HepG2 (cell line): ENCODE results near the gene TF. TPM values are rescaled to one million over a fixed set of nuclear protein-coding genes. Genes with fewer than 3 reads are reported as not detected.

ENCODE experiments used
- AKAP8 ChIP-seq: sonication (generic); formaldehyde crosslinking; IDR thresholded peaks from 2 replicates; pipeline ENCODE4 v1.5.1; 2020; ENCODE audit warnings: mild to moderate bottlenecking, missing genetic modification reagents
- ARNTL ChIP-seq: sonication (generic); formaldehyde crosslinking; IDR thresholded peaks from 2 replicates; pipeline ENCODE4 v1.4.0; 2020; ENCODE audit warnings: mild to moderate bottlenecking, missing genetic modification reagents
- ATF1 ChIP-seq: IDR thresholded peaks from 2 replicates; pipeline ENCODE4 v1.6.1; 2016; ENCODE audit warnings: mild to moderate bottlenecking, control low read depth
- CAMTA2 ChIP-seq: sonication (generic); formaldehyde crosslinking; IDR thresholded peaks from 2 replicates; pipeline ENCODE4 v1.4.0; 2020; ENCODE audit warnings: mild to moderate bottlenecking, missing genetic modification reagents, borderline replicate concordance
- CHD4 ChIP-seq: fragments of 200-600 bp; sonication (generic); IDR thresholded peaks from 2 replicates; pipeline ENCODE4 v1.7.0; 2017; ENCODE audit warnings: mild to moderate bottlenecking, low read length, borderline replicate concordance
- HMG20B ChIP-seq: conservative IDR thresholded peaks from 2 replicates; pipeline ENCODE4 v1.6.1; 2016; ENCODE audit warnings: missing genetic modification reagents, missing compliant biosample characterization
- HNRNPLL ChIP-seq: fragments of 200-400 bp; formaldehyde crosslinking; IDR thresholded peaks from 2 replicates; pipeline ENCODE4 v1.6.1; 2017; ENCODE audit warnings: mild to moderate bottlenecking, low read depth, low read length; ENCODE audit not compliant: poor library complexity, severe bottlenecking
- HOXA5 ChIP-seq: sonication (generic); formaldehyde crosslinking; IDR thresholded peaks from 2 replicates; pipeline ENCODE4 v1.4.0; 2020; ENCODE audit warnings: missing genetic modification reagents
- JUNB ChIP-seq: sonication (generic); formaldehyde crosslinking; IDR thresholded peaks from 2 replicates; pipeline ENCODE4 v1.8.0; 2022; ENCODE audit warnings: missing genetic modification reagents, mild to moderate bottlenecking, borderline replicate concordance
- MAFG ChIP-seq: sonication (generic); formaldehyde crosslinking; IDR thresholded peaks from 2 replicates; pipeline ENCODE4 v1.5.1; 2020; ENCODE audit warnings: mild to moderate bottlenecking, missing genetic modification reagents
- MTF2 ChIP-seq: sonication (generic); formaldehyde crosslinking; IDR thresholded peaks from 2 replicates; pipeline ENCODE4 v1.5.0; 2020; ENCODE audit warnings: missing genetic modification reagents, borderline replicate concordance
- RNF2 ChIP-seq: fragments of 450-650 bp; conservative IDR thresholded peaks from 2 replicates; pipeline ENCODE4 v1.6.1; 2016; ENCODE audit warnings: low read depth
- RXRB ChIP-seq: IDR thresholded peaks from 2 replicates; pipeline ENCODE4 v1.6.1; 2016; ENCODE audit warnings: borderline replicate concordance, missing genetic modification reagents, missing compliant biosample characterization
- SNRNP70 ChIP-seq: fragments of 200-400 bp; formaldehyde crosslinking; IDR thresholded peaks from 2 replicates; pipeline ENCODE4 v1.6.1; 2017; ENCODE audit warnings: mild to moderate bottlenecking, low read depth, low read length, moderate library complexity
- TBL1XR1 ChIP-seq: fragments of 150-350 bp; IDR thresholded peaks from 2 replicates; pipeline ENCODE4 v1.6.1; 2014; ENCODE audit warnings: borderline replicate concordance, low read length; ENCODE audit not compliant: partially characterized antibody
- ZNF251 ChIP-seq: sonication (generic); formaldehyde crosslinking; IDR thresholded peaks from 2 replicates; pipeline ENCODE4 v1.9.0; 2021; ENCODE audit warnings: mild to moderate bottlenecking, missing genetic modification reagents
- ZNF34 ChIP-seq: sonication (generic); formaldehyde crosslinking; IDR thresholded peaks from 2 replicates; pipeline ENCODE4 v1.4.0; 2020; ENCODE audit warnings: mild to moderate bottlenecking, missing genetic modification reagents, borderline replicate concordance
- ZNF562 ChIP-seq: sonication (generic); formaldehyde crosslinking; IDR thresholded peaks from 2 replicates; pipeline ENCODE4 v1.8.0; 2022; ENCODE audit warnings: missing genetic modification reagents, borderline replicate concordance
- ZNF7 ChIP-seq: IDR thresholded peaks from 2 replicates; pipeline ENCODE4 v1.6.1; 2016; ENCODE audit warnings: missing biosample characterization, missing genetic modification reagents
- ZNF777 ChIP-seq: sonication (generic); formaldehyde crosslinking; IDR thresholded peaks from 2 replicates; pipeline ENCODE4 v1.4.0; 2020; ENCODE audit warnings: missing genetic modification reagents
- polyA plus RNA-seq, 8 experiments: library from polyadenylated mRNA; depleted of rRNA in 3 of 8; stranded (reverse) in 7 of 8; unstranded in 1 of 8; fragments of >200 nt; fragmentation: Illumina TruSeq in 4 of 8; extraction: Trizol in 4 of 8; gene quantifications; 2 replicates each; pipeline versions ENCODE4 v1.2.1 to v1.2.3, GENCODE V29; 2011 to 2016; ENCODE audit warnings: low read depth in 4 of 8, missing spikeins in 1 of 8, mixed read lengths in 1 of 8; ENCODE audit not compliant: insufficient read depth in 1 of 8
- total RNA-seq, 5 experiments: library from RNA; depleted of rRNA; stranded (reverse); fragments of >200 nt; fragmentation: Illumina TruSeq; extraction: Trizol; gene quantifications; 2 replicates each; pipeline ENCODE4 v1.2.3, GENCODE V29; 2016; ENCODE audit warnings: low read depth in 1 of 5
- TF ChIP-seq, protein P1 (sequence below): IDR thresholded peaks from 2 replicates; pipeline ENCODE4 v1.6.1; 2016
- TF ChIP-seq, protein P2 (sequence below): sonication (generic); formaldehyde crosslinking; IDR thresholded peaks from 2 replicates; pipeline ENCODE4 v1.5.0; 2020; ENCODE audit warnings: missing genetic modification reagents, mild to moderate bottlenecking, borderline replicate concordance
- TF ChIP-seq, protein P3 (sequence below): sonication (generic); formaldehyde crosslinking; IDR thresholded peaks from 2 replicates; pipeline ENCODE4 v1.4.0; 2020; ENCODE audit warnings: mild to moderate bottlenecking, missing genetic modification reagents
- TF ChIP-seq, protein P4 (sequence below): sonication (generic); formaldehyde crosslinking; conservative IDR thresholded peaks from 2 replicates; pipeline ENCODE4 v1.8.1; 2023; ENCODE audit warnings: missing genetic modification reagents
- TF ChIP-seq, protein P5 (sequence below): IDR thresholded peaks from 2 replicates; pipeline ENCODE4 v1.6.1; 2012; ENCODE audit warnings: inconsistent platforms
- TF ChIP-seq, protein P6 (sequence below): sonication (generic); formaldehyde crosslinking; IDR thresholded peaks from 2 replicates; pipeline ENCODE4 v1.4.0; 2020; ENCODE audit warnings: missing genetic modification reagents, borderline replicate concordance

TF gene
- total and polyA plus RNA-seq, 2 of the 13 experiments (the other 11 are each of a cell fraction or from before 2014, with no cell fraction given), result 10,074 to 11,821 TPM

DNA sequence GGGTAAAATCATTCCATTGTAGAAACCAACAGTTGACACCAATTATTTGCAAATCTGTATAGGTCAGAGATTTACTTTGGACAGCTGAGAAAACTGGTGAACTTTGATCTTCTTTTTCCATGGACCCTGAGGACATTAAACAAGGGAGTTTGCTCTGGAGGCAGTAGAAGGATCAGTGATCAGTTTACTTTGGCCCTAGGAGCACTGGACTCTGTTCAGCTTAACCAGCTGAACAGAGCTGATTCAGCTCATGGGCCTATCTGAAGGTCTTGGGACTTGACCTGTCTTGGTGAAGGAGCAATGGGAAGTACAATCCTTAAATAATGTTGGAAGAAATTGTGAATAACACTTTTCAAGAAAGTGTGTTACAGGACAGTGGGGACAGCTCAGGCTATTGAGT, 15.2 kb upstream of the TF start (continued):
- TF ChIP-seq HOXA5 (CRISPR knock-in tag), result 0 out of 2 replicates have a peak, but pooled peaks have one; percentile 42
- TF ChIP-seq HMG20B (CRISPR knock-in tag), result 0 out of 2 replicates have a peak, but pooled peaks have one; percentile 49
- TF ChIP-seq, protein P1, sequence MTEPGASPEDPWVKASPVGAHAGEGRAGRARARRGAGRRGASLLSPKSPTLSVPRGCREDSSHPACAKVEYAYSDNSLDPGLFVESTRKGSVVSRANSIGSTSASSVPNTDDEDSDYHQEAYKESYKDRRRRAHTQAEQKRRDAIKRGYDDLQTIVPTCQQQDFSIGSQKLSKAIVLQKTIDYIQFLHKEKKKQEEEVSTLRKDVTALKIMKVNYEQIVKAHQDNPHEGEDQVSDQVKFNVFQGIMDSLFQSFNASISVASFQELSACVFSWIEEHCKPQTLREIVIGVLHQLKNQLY (CRISPR knock-in tag), result peak; percentile 77
- TF ChIP-seq ZNF251 (CRISPR knock-in tag), result no peak
- no peak for TF ChIP-seq MAFG
- TF ChIP-seq, protein P2, sequence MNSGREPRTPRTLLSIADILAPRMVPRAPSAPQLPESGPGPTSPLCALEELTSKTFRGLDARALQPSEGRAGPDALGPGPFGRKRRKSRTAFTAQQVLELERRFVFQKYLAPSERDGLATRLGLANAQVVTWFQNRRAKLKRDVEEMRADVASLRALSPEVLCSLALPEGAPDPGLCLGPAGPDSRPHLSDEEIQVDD (CRISPR knock-in tag), result no peak
- TF ChIP-seq, protein P3, sequence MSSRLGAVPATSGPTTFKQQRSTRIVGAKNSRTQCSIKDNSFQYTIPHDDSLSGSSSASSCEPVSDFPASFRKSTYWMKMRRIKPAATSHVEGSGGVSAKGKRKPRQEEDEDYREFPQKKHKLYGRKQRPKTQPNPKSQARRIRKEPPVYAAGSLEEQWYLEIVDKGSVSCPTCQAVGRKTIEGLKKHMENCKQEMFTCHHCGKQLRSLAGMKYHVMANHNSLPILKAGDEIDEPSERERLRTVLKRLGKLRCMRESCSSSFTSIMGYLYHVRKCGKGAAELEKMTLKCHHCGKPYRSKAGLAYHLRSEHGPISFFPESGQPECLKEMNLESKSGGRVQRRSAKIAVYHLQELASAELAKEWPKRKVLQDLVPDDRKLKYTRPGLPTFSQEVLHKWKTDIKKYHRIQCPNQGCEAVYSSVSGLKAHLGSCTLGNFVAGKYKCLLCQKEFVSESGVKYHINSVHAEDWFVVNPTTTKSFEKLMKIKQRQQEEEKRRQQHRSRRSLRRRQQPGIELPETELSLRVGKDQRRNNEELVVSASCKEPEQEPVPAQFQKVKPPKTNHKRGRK, result no peak
- TF ChIP-seq ARNTL (CRISPR knock-in tag), result no peak
- no peak for TF ChIP-seq AKAP8 (CRISPR knock-in tag)
- no peak for TF ChIP-seq CAMTA2
- TF ChIP-seq SNRNP70, result no peak
- peak; percentile 94 for TF ChIP-seq RXRB (CRISPR knock-in tag)
- TF ChIP-seq JUNB (CRISPR knock-in tag), result no peak
- TF ChIP-seq, protein P4, sequence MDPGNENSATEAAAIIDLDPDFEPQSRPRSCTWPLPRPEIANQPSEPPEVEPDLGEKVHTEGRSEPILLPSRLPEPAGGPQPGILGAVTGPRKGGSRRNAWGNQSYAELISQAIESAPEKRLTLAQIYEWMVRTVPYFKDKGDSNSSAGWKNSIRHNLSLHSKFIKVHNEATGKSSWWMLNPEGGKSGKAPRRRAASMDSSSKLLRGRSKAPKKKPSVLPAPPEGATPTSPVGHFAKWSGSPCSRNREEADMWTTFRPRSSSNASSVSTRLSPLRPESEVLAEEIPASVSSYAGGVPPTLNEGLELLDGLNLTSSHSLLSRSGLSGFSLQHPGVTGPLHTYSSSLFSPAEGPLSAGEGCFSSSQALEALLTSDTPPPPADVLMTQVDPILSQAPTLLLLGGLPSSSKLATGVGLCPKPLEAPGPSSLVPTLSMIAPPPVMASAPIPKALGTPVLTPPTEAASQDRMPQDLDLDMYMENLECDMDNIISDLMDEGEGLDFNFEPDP (CRISPR knock-in tag), result no peak
- TF ChIP-seq MTF2, result no peak
- no peak for TF ChIP-seq HNRNPLL
- no peak for TF ChIP-seq ZNF562 (CRISPR knock-in tag)
- TF ChIP-seq ZNF34 (CRISPR knock-in tag), result no peak
- peak; percentile 32; the same call in 1 of the 2 replicates for TF ChIP-seq ATF1
- no peak for TF ChIP-seq ZNF777
- no peak for TF ChIP-seq RNF2
- TF ChIP-seq, protein P5, sequence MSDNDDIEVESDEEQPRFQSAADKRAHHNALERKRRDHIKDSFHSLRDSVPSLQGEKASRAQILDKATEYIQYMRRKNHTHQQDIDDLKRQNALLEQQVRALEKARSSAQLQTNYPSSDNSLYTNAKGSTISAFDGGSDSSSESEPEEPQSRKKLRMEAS, result no peak
- TF ChIP-seq, protein P6, sequence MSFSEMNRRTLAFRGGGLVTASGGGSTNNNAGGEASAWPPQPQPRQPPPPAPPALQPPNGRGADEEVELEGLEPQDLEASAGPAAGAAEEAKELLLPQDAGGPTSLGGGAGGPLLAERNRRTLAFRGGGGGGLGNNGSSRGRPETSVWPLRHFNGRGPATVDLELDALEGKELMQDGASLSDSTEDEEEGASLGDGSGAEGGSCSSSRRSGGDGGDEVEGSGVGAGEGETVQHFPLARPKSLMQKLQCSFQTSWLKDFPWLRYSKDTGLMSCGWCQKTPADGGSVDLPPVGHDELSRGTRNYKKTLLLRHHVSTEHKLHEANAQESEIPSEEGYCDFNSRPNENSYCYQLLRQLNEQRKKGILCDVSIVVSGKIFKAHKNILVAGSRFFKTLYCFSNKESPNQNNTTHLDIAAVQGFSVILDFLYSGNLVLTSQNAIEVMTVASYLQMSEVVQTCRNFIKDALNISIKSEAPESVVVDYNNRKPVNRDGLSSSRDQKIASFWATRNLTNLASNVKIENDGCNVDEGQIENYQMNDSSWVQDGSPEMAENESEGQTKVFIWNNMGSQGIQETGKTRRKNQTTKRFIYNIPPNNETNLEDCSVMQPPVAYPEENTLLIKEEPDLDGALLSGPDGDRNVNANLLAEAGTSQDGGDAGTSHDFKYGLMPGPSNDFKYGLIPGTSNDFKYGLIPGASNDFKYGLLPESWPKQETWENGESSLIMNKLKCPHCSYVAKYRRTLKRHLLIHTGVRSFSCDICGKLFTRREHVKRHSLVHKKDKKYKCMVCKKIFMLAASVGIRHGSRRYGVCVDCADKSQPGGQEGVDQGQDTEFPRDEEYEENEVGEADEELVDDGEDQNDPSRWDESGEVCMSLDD (CRISPR knock-in tag), result no peak
- peak; percentile 72 for TF ChIP-seq TBL1XR1
- TF ChIP-seq CHD4, result no peak; the same call in 1 of the 2 replicates
- TF ChIP-seq ZNF7 (CRISPR knock-in tag), result no peak
